Loucy (cell line): ENCODE measurements around the gene BCORL1.

Experiments used
- H2AFZ ChIP-seq: fragments of 200-600 bp; sonication (generic); 2 replicates; pipeline ENCODE4 v1.6.0; 2016; ENCODE audit warnings: antibody characterized with exemption, mild to moderate bottlenecking, low read length, moderate library complexity
- H3F3A ChIP-seq: fragments of 200-600 bp; 2 replicates; pipeline ENCODE4 v1.6.0; 2016; ENCODE audit warnings: antibody characterized with exemption, low read depth, mild to moderate bottlenecking
- H3K27me3 ChIP-seq: fragments of 200-600 bp; sonication (generic); 2 replicates; pipeline ENCODE4 v1.6.1; 2014; ENCODE audit warnings: low read length, mild to moderate bottlenecking; ENCODE audit not compliant: insufficient read depth, poor library complexity, severe bottlenecking
- H3K36me3 ChIP-seq: fragments of 200-600 bp; sonication (generic); 2 replicates; pipeline ENCODE4 v1.6.1; 2016; ENCODE audit warnings: low read length; ENCODE audit not compliant: insufficient read depth
- H3K4me1 ChIP-seq: fragments of 200-600 bp; sonication (generic); 2 replicates; pipeline ENCODE4 v1.5.1; 2014; ENCODE audit warnings: low read length, mild to moderate bottlenecking; ENCODE audit not compliant: insufficient read depth, poor library complexity, severe bottlenecking
- H3K4me2 ChIP-seq: fragments of 200-600 bp; sonication (generic); 2 replicates; pipeline ENCODE4 v1.6.0; 2014; ENCODE audit warnings: antibody characterized with exemption, low read length, low read depth, mild to moderate bottlenecking; ENCODE audit not compliant: poor library complexity, severe bottlenecking
- H3K4me3 ChIP-seq: fragments of 200-600 bp; sonication (generic); 2 replicates; pipeline ENCODE4 v1.5.1; 2014; ENCODE audit warnings: low read length, mild to moderate bottlenecking, mixed read lengths; ENCODE audit not compliant: poor library complexity, severe bottlenecking
- H3K79me2 ChIP-seq: fragments of 200-600 bp; sonication (generic); 2 replicates; pipeline ENCODE4 v1.6.1; 2014; ENCODE audit warnings: low read length; ENCODE audit not compliant: insufficient read depth
- H3K9ac ChIP-seq: fragments of 200-600 bp; sonication (generic); 2 replicates; pipeline ENCODE4 v1.6.0; 2014; ENCODE audit warnings: mild to moderate bottlenecking, low read depth, low read length, moderate library complexity; ENCODE audit not compliant: poor library complexity, severe bottlenecking
- H3K9me2 ChIP-seq: fragments of 200-600 bp; sonication (generic); replicated peaks from 2 replicates; pipeline ENCODE4 v1.6.1; 2016; ENCODE audit warnings: low read depth, low read length, mixed read lengths
- H3K9me3 ChIP-seq: fragments of 200-600 bp; sonication (generic); 2 replicates; pipeline ENCODE4 v1.6.1; 2014; ENCODE audit warnings: mild to moderate bottlenecking, antibody characterized with exemption, low read length, low read depth; ENCODE audit not compliant: insufficient read depth
- H4K20me1 ChIP-seq: fragments of 200-600 bp; sonication (generic); 2 replicates; pipeline ENCODE4 v1.6.0; 2014; ENCODE audit warnings: antibody characterized with exemption, low read length, mild to moderate bottlenecking; ENCODE audit not compliant: insufficient read depth, poor library complexity, severe bottlenecking
- EZH2phosphoT487 ChIP-seq: fragments of 200-600 bp; IDR thresholded peaks from 2 replicates; pipeline ENCODE4 v1.6.1; 2018; ENCODE audit warnings: antibody characterized with exemption, mild to moderate bottlenecking, moderate library complexity, borderline replicate concordance
- TF ChIP-seq, protein P1 (sequence below): fragments of 200-600 bp; sonication (generic); conservative IDR thresholded peaks from 2 replicates; pipeline ENCODE4 v1.5.1; 2014; ENCODE audit warnings: mild to moderate bottlenecking, antibody characterized with exemption, low read length

Gene BCORL1

DNA sequence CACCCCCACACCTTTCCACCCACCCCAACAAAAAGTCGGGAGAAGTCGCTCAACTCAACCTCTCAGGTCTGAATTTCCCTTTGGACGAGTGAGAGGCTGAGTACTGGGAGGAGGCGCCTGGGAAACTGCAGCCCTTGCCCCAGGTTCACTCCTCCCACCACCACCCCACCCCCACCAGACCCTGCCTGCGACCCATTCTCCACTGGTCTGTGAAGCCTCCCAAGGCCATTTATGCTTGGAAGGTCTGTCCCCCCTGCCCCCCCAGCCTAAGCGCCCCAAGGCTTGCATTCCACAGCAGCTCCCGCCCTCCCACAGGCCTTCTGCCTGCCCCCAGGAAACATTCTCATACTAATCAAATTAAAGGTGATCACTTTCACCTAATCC lies 100.7 kb downstream of the BCORL1 start:
- H3K27me3 ChIP-seq: no peaks in the 10 kb centered on the region
- H3K9ac ChIP-seq: peak overlapping the region; percentile 83
- peaks cover 63% of the 10 kb centered on the region for H3K79me2 ChIP-seq
- no peaks in the 10 kb centered on the region for H3K9me2 ChIP-seq
- H3K4me3 ChIP-seq: peak overlapping the region; percentile 73
- TF ChIP-seq, protein P1, sequence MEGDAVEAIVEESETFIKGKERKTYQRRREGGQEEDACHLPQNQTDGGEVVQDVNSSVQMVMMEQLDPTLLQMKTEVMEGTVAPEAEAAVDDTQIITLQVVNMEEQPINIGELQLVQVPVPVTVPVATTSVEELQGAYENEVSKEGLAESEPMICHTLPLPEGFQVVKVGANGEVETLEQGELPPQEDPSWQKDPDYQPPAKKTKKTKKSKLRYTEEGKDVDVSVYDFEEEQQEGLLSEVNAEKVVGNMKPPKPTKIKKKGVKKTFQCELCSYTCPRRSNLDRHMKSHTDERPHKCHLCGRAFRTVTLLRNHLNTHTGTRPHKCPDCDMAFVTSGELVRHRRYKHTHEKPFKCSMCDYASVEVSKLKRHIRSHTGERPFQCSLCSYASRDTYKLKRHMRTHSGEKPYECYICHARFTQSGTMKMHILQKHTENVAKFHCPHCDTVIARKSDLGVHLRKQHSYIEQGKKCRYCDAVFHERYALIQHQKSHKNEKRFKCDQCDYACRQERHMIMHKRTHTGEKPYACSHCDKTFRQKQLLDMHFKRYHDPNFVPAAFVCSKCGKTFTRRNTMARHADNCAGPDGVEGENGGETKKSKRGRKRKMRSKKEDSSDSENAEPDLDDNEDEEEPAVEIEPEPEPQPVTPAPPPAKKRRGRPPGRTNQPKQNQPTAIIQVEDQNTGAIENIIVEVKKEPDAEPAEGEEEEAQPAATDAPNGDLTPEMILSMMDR: no peak
- TF ChIP-seq EZH2phosphoT487: no peak
- H3K9me3 ChIP-seq: no peaks in the 10 kb centered on the region
- H3K4me2 ChIP-seq: peak overlapping the region; percentile 94
- H3F3A ChIP-seq: no peaks in the 10 kb centered on the region
- H3K36me3 ChIP-seq: no peaks in the 10 kb centered on the region; the same call in 1 of the 2 replicates
- H2AFZ ChIP-seq: no peak overlapping the region
- H4K20me1 ChIP-seq: peaks cover 2% of the 10 kb centered on the region
- peaks cover 54% of the 10 kb centered on the region for H3K4me1 ChIP-seq

DNA sequence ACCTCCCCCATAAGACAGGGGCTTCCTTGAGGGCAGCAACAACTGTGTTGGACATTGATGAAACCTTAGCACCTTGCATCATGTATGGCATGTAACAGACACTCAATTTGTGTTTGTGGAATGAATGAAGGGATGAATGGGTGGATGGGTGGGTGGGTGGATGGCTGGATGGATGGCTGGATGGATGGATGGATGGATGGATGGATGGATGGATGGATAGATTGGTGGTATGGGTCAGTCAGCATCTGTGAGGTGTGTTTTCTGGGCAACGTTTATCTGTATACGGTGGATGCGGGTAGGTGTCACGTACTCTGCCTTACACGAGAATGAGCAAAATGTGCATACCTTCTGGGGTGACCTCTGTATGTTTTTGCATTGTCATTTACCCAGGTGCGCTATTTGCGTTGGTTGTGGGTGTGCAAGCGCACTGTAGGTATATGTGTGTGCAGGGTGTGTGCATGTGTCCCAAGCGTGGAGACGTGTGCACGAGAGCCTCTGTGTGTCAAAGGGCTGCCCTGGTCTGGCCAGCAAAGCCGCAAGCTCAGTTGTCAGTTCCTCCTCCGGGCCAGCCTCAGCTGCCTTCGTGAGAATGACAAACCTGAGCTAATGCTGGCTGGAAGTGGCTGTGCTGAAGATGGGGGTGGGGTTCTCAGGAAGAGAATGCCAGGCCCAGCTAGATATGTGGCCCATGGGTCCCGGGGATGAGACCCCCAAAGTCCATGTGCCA lies 101.4 kb downstream of the BCORL1 start:
- Histone ChIP-seq H3K9me2 (no peaks in the 10 kb centered on the region), H2AFZ (no peak overlapping the region), H3K9ac (peak overlapping the region; percentile 83), H3K4me2 (peak overlapping the region; percentile 94), H3K79me2 (peaks cover 71% of the 10 kb centered on the region), H4K20me1 (peaks cover 2% of the 10 kb centered on the region), H3F3A (no peaks in the 10 kb centered on the region), H3K9me3 (no peaks in the 10 kb centered on the region), H3K36me3 (no peaks in the 10 kb centered on the region; the same call in 1 of the 2 replicates), H3K4me1 (peaks cover 54% of the 10 kb centered on the region), H3K27me3 (no peaks in the 10 kb centered on the region), H3K4me3 (peak overlapping the region; percentile 73)
- TF ChIP-seq EZH2phosphoT487: no peak
- TF ChIP-seq, protein P1: no peak

DNA sequence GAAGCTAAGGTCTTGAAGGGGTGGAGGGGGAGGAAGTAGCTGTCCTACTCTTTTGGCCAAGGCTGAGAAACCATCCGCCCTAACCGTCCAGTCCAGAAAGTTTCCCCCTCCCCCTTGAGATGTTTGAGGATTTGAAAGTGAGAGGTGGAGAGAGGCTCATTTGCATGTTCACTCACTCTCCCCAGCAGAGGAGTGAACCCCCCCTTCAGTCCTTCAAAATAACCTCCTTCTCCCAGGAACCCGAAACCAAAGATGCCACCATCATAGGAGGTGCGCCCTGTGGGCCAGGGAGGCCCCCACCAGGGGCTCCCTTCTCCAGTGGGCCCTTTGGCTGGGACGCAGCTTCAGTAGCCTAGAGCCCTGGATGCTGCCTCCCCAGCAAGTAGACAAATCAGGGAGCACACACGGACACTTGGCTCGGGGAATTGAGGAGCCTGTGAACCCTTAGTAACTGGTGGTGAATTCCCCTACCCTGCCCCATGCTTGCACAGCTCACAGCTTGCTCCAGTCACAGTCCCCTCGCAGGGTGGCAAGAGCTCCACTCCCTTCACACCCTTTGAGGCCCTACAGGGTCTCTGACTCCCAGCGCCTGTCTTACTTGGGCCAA lies 102.3 kb downstream of the BCORL1 start:
- peaks cover 57% of the 10 kb centered on the region for H3K4me1 ChIP-seq
- no peaks in the 10 kb centered on the region for H3K9me3 ChIP-seq

More for the DNA sequence above, 102.3 kb downstream of the BCORL1 start:
- Histone ChIP-seq H2AFZ (no peak overlapping the region), H4K20me1 (no peaks in the 10 kb centered on the region), H3K9ac (peak overlapping the region; percentile 83), H3K27me3 (no peaks in the 10 kb centered on the region), H3F3A (no peaks in the 10 kb centered on the region), H3K4me3 (peak overlapping the region; percentile 73), H3K9me2 (no peaks in the 10 kb centered on the region), H3K36me3 (no peaks in the 10 kb centered on the region; the same call in 1 of the 2 replicates), H3K4me2 (peak overlapping the region; percentile 94), H3K79me2 (peaks cover 80% of the 10 kb centered on the region)
- no peak for TF ChIP-seq EZH2phosphoT487
- TF ChIP-seq, protein P1: no peak
